HEK293 (cell line): ENCODE results near the gene RGS12.

ENCODE experiments used
- BCL11B ChIP-seq: fragments of 450-650 bp; formaldehyde crosslinking; IDR thresholded peaks from 2 replicates; pipeline ENCODE4 v1.5.1; 2016; ENCODE audit warnings: low read depth, missing biosample characterization, missing genetic modification characterization
- GLI4 ChIP-seq: fragments of 450-650 bp; formaldehyde crosslinking; IDR thresholded peaks from 2 replicates; pipeline ENCODE4 v1.5.1; 2016; ENCODE audit warnings: missing biosample characterization, missing genetic modification characterization
- REPIN1 ChIP-seq: fragments of 450-650 bp; formaldehyde crosslinking; IDR thresholded peaks from 2 replicates; pipeline ENCODE4 v1.5.1; 2017; ENCODE audit warnings: missing biosample characterization, missing genetic modification characterization, low read depth
- ZBTB17 ChIP-seq: fragments of 450-650 bp; formaldehyde crosslinking; IDR thresholded peaks from 2 replicates; pipeline ENCODE4 v1.5.1; 2016; ENCODE audit warnings: missing biosample characterization, missing genetic modification characterization
- ZBTB8A ChIP-seq: fragments of 450-650 bp; formaldehyde crosslinking; IDR thresholded peaks from 2 replicates; pipeline ENCODE4 v1.5.1; 2016; ENCODE audit warnings: missing biosample characterization, missing genetic modification characterization
- ZFHX2 ChIP-seq: fragments of 450-650 bp; formaldehyde crosslinking; conservative IDR thresholded peaks from 2 replicates; pipeline ENCODE4 v1.5.1; 2016; ENCODE audit warnings: missing biosample characterization, missing genetic modification characterization
- ZNF10 ChIP-seq: fragments of 450-650 bp; formaldehyde crosslinking; IDR thresholded peaks from 2 replicates; pipeline ENCODE4 v1.5.1; 2017; ENCODE audit warnings: missing biosample characterization, missing genetic modification characterization
- ZNF133 ChIP-seq: fragments of 450-650 bp; formaldehyde crosslinking; IDR thresholded peaks from 2 replicates; pipeline ENCODE4 v1.5.1; 2016; ENCODE audit warnings: missing biosample characterization, missing genetic modification characterization
- ZNF248 ChIP-seq: fragments of 450-650 bp; formaldehyde crosslinking; IDR thresholded peaks from 2 replicates; pipeline ENCODE4 v1.5.1; 2017; ENCODE audit warnings: missing biosample characterization, missing genetic modification characterization
- ZNF292 ChIP-seq: fragments of 450-650 bp; formaldehyde crosslinking; IDR thresholded peaks from 2 replicates; pipeline ENCODE4 v1.5.1; 2016; ENCODE audit warnings: low read depth, missing biosample characterization, missing genetic modification characterization, borderline replicate concordance
- ZNF416 ChIP-seq: fragments of 450-650 bp; formaldehyde crosslinking; IDR thresholded peaks from 2 replicates; pipeline ENCODE4 v1.5.1; 2016; ENCODE audit warnings: missing biosample characterization, missing genetic modification characterization
- ZNF473 ChIP-seq: fragments of 450-650 bp; formaldehyde crosslinking; IDR thresholded peaks from 2 replicates; pipeline ENCODE4 v1.5.1; 2017; ENCODE audit warnings: missing biosample characterization, missing genetic modification characterization
- ZNF600 ChIP-seq: fragments of 450-650 bp; formaldehyde crosslinking; IDR thresholded peaks from 2 replicates; pipeline ENCODE4 v1.5.1; 2016; ENCODE audit warnings: missing biosample characterization, missing genetic modification characterization
- ZNF660 ChIP-seq: fragments of 450-650 bp; IDR thresholded peaks from 2 replicates; pipeline ENCODE4 v1.5.1; 2018; ENCODE audit warnings: missing biosample characterization, mild to moderate bottlenecking, missing genetic modification characterization
- ZNF670 ChIP-seq: fragments of 450-650 bp; formaldehyde crosslinking; IDR thresholded peaks from 2 replicates; pipeline ENCODE4 v1.5.1; 2016; ENCODE audit warnings: missing biosample characterization, missing genetic modification characterization, low read depth
- ZNF777 ChIP-seq: fragments of 450-650 bp; formaldehyde crosslinking; IDR thresholded peaks from 2 replicates; pipeline ENCODE4 v1.5.1; 2017; ENCODE audit warnings: missing biosample characterization, missing genetic modification characterization, borderline replicate concordance
- ZXDB ChIP-seq: fragments of 450-650 bp; formaldehyde crosslinking; IDR thresholded peaks from 2 replicates; pipeline ENCODE4 v1.5.1; 2016; ENCODE audit warnings: missing biosample characterization, missing genetic modification characterization
- TF ChIP-seq, protein P1 (sequence below): fragments of 450-650 bp; formaldehyde crosslinking; IDR thresholded peaks from 2 replicates; pipeline ENCODE4 v1.5.1; 2017; ENCODE audit warnings: missing biosample characterization, missing genetic modification characterization
- TF ChIP-seq, protein P2 (sequence below): fragments of 450-650 bp; formaldehyde crosslinking; IDR thresholded peaks from 2 replicates; pipeline ENCODE4 v1.5.1; 2016; ENCODE audit warnings: missing biosample characterization, missing genetic modification characterization
- TF ChIP-seq, protein P3 (sequence below): fragments of 450-650 bp; formaldehyde crosslinking; IDR thresholded peaks from 2 replicates; pipeline ENCODE4 v1.5.1; 2016; ENCODE audit warnings: missing biosample characterization, missing genetic modification characterization
- TF ChIP-seq, protein P4 (sequence below): fragments of 450-650 bp; formaldehyde crosslinking; IDR thresholded peaks from 2 replicates; pipeline ENCODE4 v1.5.1; 2016; ENCODE audit warnings: missing biosample characterization, missing genetic modification characterization, low read depth
- TF ChIP-seq, protein P5 (sequence below): fragments of 450-650 bp; formaldehyde crosslinking; IDR thresholded peaks from 2 replicates; pipeline ENCODE4 v1.5.1; 2016; ENCODE audit warnings: missing biosample characterization, missing genetic modification characterization
- TF ChIP-seq, protein P6 (sequence below): fragments of 450-650 bp; formaldehyde crosslinking; optimal IDR thresholded peaks from 2 replicates; pipeline ENCODE3; 2016; ENCODE audit warnings: missing biosample characterization, mild to moderate bottlenecking, missing genetic modification characterization
- TF ChIP-seq, protein P7 (sequence below): fragments of 450-650 bp; formaldehyde crosslinking; IDR thresholded peaks from 2 replicates; pipeline ENCODE4 v1.5.1; 2016; ENCODE audit warnings: missing biosample characterization, missing genetic modification characterization
- TF ChIP-seq, protein P8 (sequence below): fragments of 450-650 bp; formaldehyde crosslinking; IDR thresholded peaks from 2 replicates; pipeline ENCODE4 v1.5.1; 2016; ENCODE audit warnings: missing biosample characterization, missing genetic modification characterization

RGS12 gene

DNA sequence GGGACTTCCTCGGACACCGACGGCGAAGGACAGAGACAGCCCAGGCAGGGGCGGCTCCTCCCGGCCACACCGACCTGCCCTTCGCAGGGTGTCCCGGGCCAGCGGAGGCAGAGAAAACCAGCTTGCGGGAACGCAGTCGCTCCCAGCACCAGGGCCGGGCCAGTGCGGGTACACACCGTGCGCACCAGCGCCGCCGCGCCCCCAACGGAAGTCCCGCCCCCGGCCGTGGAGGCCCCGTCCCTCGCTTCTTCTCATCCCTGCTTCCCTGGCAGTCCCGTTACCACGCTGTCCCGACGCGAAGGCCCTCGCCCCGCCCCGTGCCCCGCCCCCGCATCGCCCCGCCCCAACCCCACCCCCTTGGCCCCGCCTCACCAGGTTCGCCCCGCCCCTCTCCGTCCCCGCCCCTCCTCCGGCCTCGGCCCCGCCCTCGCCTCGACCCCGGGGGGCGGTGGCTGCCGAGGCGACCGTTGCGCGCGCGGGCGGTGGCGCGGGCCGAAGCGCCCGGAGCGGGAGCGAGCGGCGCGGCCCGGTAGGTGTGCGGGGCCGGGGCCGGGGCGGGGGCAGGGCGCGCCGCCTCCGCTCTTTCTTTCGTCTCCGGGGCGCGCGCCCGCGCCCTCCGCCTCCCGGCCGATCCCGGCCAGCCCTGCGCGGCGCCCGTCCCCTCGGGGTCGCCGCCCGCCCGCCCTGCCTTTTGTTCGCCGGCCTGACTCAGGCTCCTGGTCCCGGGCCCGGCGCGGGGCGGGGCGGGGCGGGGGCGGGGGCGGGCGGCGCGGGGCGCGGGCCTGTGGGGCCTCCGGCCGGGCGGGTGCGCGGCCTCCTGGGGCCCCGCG lies at the start of gene RGS12 (continued):
- no peak for TF ChIP-seq ZFHX2 (tag by site-specific recombination)
- TF ChIP-seq ZXDB (tag by site-specific recombination): peak; percentile 48
- TF ChIP-seq, protein P1, sequence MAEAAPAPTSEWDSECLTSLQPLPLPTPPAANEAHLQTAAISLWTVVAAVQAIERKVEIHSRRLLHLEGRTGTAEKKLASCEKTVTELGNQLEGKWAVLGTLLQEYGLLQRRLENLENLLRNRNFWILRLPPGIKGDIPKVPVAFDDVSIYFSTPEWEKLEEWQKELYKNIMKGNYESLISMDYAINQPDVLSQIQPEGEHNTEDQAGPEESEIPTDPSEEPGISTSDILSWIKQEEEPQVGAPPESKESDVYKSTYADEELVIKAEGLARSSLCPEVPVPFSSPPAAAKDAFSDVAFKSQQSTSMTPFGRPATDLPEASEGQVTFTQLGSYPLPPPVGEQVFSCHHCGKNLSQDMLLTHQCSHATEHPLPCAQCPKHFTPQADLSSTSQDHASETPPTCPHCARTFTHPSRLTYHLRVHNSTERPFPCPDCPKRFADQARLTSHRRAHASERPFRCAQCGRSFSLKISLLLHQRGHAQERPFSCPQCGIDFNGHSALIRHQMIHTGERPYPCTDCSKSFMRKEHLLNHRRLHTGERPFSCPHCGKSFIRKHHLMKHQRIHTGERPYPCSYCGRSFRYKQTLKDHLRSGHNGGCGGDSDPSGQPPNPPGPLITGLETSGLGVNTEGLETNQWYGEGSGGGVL (tag by site-specific recombination): no peak
- TF ChIP-seq ZNF660: no peak
- TF ChIP-seq, protein P2, sequence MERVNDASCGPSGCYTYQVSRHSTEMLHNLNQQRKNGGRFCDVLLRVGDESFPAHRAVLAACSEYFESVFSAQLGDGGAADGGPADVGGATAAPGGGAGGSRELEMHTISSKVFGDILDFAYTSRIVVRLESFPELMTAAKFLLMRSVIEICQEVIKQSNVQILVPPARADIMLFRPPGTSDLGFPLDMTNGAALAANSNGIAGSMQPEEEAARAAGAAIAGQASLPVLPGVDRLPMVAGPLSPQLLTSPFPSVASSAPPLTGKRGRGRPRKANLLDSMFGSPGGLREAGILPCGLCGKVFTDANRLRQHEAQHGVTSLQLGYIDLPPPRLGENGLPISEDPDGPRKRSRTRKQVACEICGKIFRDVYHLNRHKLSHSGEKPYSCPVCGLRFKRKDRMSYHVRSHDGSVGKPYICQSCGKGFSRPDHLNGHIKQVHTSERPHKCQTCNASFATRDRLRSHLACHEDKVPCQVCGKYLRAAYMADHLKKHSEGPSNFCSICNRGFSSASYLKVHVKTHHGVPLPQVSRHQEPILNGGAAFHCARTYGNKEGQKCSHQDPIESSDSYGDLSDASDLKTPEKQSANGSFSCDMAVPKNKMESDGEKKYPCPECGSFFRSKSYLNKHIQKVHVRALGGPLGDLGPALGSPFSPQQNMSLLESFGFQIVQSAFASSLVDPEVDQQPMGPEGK (tag by site-specific recombination): peak; percentile 88
- no peak for TF ChIP-seq GLI4
- TF ChIP-seq, protein P3, sequence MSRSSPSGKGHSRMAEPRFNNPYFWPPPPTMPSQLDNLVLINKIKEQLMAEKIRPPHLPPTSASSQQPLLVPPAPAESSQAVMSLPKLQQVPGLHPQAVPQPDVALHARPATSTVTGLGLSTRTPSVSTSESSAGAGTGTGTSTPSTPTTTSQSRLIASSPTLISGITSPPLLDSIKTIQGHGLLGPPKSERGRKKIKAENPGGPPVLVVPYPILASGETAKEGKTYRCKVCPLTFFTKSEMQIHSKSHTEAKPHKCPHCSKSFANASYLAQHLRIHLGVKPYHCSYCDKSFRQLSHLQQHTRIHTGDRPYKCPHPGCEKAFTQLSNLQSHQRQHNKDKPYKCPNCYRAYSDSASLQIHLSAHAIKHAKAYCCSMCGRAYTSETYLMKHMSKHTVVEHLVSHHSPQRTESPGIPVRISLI (tag by site-specific recombination): no peak
- TF ChIP-seq BCL11B: no peak
- no peak for TF ChIP-seq ZNF292 (tag by site-specific recombination)
- TF ChIP-seq ZNF600 (tag by site-specific recombination): no peak
- TF ChIP-seq, protein P4, sequence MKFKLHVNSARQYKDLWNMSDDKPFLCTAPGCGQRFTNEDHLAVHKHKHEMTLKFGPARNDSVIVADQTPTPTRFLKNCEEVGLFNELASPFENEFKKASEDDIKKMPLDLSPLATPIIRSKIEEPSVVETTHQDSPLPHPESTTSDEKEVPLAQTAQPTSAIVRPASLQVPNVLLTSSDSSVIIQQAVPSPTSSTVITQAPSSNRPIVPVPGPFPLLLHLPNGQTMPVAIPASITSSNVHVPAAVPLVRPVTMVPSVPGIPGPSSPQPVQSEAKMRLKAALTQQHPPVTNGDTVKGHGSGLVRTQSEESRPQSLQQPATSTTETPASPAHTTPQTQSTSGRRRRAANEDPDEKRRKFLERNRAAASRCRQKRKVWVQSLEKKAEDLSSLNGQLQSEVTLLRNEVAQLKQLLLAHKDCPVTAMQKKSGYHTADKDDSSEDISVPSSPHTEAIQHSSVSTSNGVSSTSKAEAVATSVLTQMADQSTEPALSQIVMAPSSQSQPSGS (tag by site-specific recombination): no peak
- no peak for TF ChIP-seq ZNF10 (tag by site-specific recombination)
- peak; percentile 88 for TF ChIP-seq ZNF777
- TF ChIP-seq ZNF133 (tag by site-specific recombination): no peak
- TF ChIP-seq, protein P5, sequence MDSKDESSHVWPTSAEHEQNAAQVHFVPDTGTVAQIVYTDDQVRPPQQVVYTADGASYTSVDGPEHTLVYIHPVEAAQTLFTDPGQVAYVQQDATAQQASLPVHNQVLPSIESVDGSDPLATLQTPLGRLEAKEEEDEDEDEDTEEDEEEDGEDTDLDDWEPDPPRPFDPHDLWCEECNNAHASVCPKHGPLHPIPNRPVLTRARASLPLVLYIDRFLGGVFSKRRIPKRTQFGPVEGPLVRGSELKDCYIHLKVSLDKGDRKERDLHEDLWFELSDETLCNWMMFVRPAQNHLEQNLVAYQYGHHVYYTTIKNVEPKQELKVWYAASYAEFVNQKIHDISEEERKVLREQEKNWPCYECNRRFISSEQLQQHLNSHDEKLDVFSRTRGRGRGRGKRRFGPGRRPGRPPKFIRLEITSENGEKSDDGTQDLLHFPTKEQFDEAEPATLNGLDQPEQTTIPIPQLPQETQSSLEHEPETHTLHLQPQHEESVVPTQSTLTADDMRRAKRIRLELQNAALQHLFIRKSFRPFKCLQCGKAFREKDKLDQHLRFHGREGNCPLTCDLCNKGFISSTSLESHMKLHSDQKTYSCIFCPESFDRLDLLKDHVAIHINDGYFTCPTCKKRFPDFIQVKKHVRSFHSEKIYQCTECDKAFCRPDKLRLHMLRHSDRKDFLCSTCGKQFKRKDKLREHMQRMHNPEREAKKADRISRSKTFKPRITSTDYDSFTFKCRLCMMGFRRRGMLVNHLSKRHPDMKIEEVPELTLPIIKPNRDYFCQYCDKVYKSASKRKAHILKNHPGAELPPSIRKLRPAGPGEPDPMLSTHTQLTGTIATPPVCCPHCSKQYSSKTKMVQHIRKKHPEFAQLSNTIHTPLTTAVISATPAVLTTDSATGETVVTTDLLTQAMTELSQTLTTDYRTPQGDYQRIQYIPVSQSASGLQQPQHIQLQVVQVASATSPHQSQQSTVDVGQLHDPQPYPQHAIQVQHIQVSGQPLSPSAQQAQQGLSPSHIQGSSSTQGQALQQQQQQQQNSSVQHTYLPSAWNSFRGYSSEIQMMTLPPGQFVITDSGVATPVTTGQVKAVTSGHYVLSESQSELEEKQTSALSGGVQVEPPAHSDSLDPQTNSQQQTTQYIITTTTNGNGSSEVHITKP (tag by site-specific recombination): no peak
- 0 out of 2 replicates have a peak, but pooled peaks have one; percentile 0 for TF ChIP-seq ZBTB8A (tag by site-specific recombination)
- TF ChIP-seq ZNF416 (tag by site-specific recombination): no peak
- no peak for TF ChIP-seq ZNF473 (tag by site-specific recombination)
- TF ChIP-seq, protein P6, sequence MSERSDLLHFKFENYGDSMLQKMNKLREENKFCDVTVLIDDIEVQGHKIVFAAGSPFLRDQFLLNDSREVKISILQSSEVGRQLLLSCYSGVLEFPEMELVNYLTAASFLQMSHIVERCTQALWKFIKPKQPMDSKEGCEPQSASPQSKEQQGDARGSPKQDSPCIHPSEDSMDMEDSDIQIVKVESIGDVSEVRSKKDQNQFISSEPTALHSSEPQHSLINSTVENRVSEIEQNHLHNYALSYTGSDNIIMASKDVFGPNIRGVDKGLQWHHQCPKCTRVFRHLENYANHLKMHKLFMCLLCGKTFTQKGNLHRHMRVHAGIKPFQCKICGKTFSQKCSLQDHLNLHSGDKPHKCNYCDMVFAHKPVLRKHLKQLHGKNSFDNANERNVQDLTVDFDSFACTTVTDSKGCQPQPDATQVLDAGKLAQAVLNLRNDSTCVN (tag by site-specific recombination): peak; percentile 87
- TF ChIP-seq ZNF670 (tag by site-specific recombination): no peak
- TF ChIP-seq, protein P7, sequence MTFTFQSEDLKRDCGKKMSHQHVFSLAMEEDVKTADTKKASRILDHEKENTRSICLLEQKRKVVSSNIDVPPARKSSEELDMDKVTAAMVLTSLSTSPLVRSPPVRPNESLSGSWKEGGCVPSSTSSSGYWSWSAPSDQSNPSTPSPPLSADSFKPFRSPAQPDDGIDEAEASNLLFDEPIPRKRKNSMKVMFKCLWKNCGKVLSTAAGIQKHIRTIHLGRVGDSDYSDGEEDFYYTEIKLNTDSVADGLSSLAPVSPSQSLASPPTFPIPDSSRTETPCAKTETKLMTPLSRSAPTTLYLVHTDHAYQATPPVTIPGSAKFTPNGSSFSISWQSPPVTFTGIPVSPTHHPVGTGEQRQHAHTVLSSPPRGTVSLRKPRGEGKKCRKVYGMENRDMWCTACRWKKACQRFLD (tag by site-specific recombination): no peak
- TF ChIP-seq ZBTB17 (tag by site-specific recombination): no peak
- peak; percentile 39; the same call in 1 of the 2 replicates for TF ChIP-seq REPIN1 (tag by site-specific recombination)
- TF ChIP-seq, protein P8, sequence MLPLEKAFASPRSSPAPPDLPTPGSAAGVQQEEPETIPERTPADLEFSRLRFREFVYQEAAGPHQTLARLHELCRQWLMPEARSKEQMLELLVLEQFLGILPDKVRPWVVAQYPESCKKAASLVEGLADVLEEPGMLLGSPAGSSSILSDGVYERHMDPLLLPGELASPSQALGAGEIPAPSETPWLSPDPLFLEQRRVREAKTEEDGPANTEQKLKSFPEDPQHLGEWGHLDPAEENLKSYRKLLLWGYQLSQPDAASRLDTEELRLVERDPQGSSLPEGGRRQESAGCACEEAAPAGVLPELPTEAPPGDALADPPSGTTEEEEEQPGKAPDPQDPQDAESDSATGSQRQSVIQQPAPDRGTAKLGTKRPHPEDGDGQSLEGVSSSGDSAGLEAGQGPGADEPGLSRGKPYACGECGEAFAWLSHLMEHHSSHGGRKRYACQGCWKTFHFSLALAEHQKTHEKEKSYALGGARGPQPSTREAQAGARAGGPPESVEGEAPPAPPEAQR (tag by site-specific recombination): no peak
- TF ChIP-seq ZNF248 (tag by site-specific recombination): no peak
